GM10248 (cell line): ENCODE measurements around the gene CDKAL1.

Experiments used
- CTCF ChIA-PET: fragments of 300-600 bp; sonication (Branson Sonifier 250); formaldehyde crosslinking; extraction: SDS; loops from one replicate; lab custom pipeline; 2021; ENCODE audit warnings: antibody characterized with exemption; lab: Yijun Ruan, JAX
- POLR2A ChIA-PET: fragments of 350-650 bp; sonication (Branson Sonifier 250); formaldehyde crosslinking; extraction: SDS; loops from one replicate; lab custom pipeline; 2020; ENCODE audit warnings: antibody characterized with exemption; lab: Yijun Ruan, JAX
- DNase-seq: peaks from one replicate; pipeline ENCODE4 v3.0.0; 2012; ENCODE audit errors: extremely low spot score
- TF ChIP-seq, protein P1 (sequence below): IDR thresholded peaks from 2 replicates; pipeline ENCODE4 v1.5.1; 2012; ENCODE audit warnings: mild to moderate bottlenecking, low read depth; ENCODE audit errors: extremely low read depth, missing control alignments, control extremely low read depth

The CDKAL1 gene

DNA sequence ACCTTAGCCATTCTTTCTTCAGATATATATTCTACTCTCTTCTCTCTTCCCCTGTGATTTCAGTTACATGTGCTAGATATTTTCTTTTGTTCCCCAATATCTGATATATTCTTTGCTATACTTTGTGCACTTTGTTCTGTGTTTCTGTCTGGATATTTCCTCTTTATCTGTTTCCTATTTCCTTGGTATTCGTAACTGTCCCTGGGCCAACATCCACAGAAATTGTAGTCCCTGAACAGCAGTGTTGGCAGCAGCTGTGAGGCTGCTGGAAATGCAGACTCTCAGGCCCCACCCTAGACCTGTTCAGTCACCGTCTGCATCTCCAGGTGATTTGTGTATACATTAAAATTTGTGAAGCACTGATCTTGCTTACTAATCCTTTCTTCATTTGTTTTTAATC is 536.4 kb downstream of the CDKAL1 start:
- CTCF ChIA-PET: no interaction called here
- DNase-seq: no peak
- POLR2A ChIA-PET: no interaction called here
- TF ChIP-seq, protein P1, sequence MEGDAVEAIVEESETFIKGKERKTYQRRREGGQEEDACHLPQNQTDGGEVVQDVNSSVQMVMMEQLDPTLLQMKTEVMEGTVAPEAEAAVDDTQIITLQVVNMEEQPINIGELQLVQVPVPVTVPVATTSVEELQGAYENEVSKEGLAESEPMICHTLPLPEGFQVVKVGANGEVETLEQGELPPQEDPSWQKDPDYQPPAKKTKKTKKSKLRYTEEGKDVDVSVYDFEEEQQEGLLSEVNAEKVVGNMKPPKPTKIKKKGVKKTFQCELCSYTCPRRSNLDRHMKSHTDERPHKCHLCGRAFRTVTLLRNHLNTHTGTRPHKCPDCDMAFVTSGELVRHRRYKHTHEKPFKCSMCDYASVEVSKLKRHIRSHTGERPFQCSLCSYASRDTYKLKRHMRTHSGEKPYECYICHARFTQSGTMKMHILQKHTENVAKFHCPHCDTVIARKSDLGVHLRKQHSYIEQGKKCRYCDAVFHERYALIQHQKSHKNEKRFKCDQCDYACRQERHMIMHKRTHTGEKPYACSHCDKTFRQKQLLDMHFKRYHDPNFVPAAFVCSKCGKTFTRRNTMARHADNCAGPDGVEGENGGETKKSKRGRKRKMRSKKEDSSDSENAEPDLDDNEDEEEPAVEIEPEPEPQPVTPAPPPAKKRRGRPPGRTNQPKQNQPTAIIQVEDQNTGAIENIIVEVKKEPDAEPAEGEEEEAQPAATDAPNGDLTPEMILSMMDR: no peak

DNA sequence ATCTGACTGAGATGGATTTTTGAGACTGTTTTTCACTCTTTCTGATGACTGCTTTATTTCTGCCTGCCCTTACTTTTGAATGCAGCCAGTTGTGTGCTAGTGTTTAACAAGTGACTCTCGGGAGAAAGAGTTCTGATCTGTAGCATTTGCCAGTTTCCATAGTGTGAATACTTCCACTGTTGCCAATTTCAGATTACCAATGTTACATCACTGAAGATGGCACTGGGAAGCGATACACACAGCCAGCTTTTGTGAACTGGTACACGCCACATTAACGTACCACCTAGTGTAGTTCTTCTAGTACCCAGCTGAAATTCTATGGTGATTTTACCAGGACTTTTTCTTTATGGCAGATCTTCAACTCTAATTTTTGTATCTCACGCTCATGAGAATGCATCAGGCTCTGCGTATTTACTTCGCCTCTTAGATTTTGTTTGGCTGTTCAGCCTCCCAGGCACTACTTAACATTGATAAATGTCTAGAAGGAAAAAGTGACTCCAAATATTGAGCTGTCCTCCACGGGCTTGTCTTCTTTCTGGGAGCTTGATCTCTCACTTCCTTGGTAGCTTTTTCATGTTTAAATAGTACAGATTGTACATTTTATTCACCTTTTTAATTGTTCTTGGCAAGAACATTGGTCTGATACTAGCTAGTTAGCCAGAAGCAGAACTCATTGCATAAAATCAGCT is 537.7 kb downstream of the CDKAL1 start:
- TF ChIP-seq, protein P1: no peak
- POLR2A ChIA-PET: no interaction called here

DNA sequence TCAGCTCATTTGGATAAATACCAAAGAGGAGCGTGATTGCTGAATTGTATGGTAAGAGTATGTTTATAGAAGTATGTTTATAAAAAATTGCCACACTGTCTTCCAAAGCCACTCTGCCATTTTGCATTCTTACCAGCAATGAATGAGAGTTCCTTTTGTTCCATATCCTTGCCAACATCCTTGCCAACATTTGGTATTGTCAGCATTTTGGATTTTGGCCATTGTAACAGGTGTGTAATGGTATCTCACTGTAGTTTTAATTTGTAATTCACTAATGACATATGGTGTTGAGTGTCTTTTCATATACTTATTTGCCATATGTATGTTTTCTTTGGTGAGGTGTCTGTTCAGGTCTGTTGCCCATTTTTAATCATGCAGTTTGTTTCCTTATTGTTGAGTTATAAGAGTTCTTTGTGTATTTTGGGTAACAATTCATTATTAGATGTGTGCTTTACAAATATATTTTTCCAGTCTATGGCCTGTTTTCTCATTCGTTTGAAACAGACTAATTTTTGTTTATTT is 539.1 kb downstream of the CDKAL1 start:
- POLR2A ChIA-PET: no interaction called here
- TF ChIP-seq, protein P1: no peak
- CTCF ChIA-PET: interaction anchor here (1.7 kb wide), 1 partner anchor 45 kb away, joined by 6 read pairs; no protein-coding TSS in a partner anchor
- DNase-seq: no peak

More for the DNA sequence above, 537.7 kb downstream of the CDKAL1 start:
- DNase-seq: no peak
- CTCF ChIA-PET: interaction anchor here (1.7 kb wide), 1 partner anchor 44 kb away, joined by 6 read pairs; no protein-coding TSS in a partner anchor

DNA sequence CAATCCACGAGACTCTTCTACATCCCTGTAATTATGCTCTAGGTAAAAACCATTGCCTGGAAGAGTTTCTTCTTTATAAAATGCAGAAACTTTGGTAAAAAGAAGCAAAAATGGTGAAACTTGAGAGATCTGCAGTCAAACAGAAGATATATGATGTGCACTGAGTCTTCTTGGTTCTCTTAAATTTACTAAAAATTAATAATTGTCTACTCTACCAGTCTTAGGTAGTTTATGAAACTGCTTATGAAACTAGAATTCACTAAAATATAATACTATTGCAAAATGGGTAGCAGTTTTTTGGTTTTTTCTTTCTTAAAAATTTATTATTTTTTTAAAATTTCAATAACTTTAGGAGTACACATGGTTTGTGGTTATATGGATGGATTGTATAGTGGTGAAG is 540.2 kb downstream of the CDKAL1 start:
- POLR2A ChIA-PET: no interaction called here
- CTCF ChIA-PET: no interaction called here
- TF ChIP-seq, protein P1: no peak
- DNase-seq: no peak

DNA sequence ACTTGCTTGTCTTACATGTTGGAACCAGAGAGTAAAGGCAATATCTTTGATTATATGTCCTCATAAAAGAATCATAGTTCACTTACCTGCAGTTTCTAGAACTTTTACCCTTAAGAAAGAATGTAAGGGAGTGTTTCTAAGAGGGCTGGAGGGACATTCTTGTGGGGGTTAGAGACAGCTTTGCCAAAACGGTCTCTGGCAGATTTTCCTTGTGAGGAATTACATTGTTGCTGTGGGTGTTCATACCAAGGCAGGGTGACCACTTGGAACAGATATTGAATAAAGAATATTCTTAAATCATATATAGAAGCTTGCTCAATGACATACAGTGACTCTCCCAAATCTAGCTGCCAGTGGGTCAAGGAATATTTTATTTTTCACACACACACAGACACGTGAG is 541.7 kb downstream of the CDKAL1 start:
- ChIA-PET POLR2A (no interaction called here), CTCF (no interaction called here)
- TF ChIP-seq, protein P1: no peak
- DNase-seq: no peak

DNA sequence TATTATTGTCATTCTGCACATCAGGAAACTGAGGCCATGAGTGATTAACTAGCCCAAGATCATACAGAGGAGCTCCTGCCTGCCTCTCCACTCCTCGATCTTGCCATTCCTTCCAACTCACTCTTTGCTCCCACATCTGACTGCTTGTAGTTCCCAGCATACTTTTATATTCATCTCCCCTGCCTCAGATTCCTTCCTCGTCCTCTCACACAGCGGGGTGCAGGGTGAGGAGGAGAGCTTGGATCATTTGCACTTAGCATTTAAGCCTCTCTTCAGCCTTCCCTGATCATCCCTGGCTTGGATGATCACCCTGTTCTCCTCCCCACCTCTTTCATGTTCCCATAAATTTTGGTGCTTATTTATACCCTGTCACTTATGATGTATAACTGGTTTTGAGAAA is 544.2 kb downstream of the CDKAL1 start:
- DNase-seq: no peak
- ChIA-PET POLR2A (no interaction called here), CTCF (interaction anchor here (2.2 kb wide), 1 partner anchor 10 kb away, joined by 9 read pairs; no protein-coding TSS in a partner anchor)
- TF ChIP-seq, protein P1: no peak
